ENCODE measurements around the gene DAZAP1. TPM values are rescaled to one million over a fixed set of nuclear protein-coding genes. Genes with fewer than 3 reads are reported as not detected.

DAZAP1 gene
- total RNA-seq, 2 donors from 2014 or later = 154 to 179 TPM

GRCh38 chr19:1481224-1481892 lies 74.0 kb downstream of the DAZAP1 start:
- no peaks in the 10 kb centered on the region for H3K27me3 Mint-ChIP-seq (ENCODE audit: insufficient read depth)
- Histone ChIP-seq H3K27ac (ENCODE audit: low read depth, low read length) (no peak overlapping the region), H3K4me3 (ENCODE audit: low read length) (no peak overlapping the region), H3K9me3 (ENCODE audit: control insufficient read depth, low read length) (no peaks in the 10 kb centered on the region), H3K36me3 (ENCODE audit: control insufficient read depth, insufficient read depth, low read length) (peaks cover 9% of the 10 kb centered on the region), H3K27me3 (ENCODE audit: control insufficient read depth, insufficient read depth, low read length, poor library complexity, severe bottlenecking) (no peaks in the 10 kb centered on the region), H3K4me1 (ENCODE audit: control insufficient read depth, insufficient read depth, low read length) (no peaks in the 10 kb centered on the region), H3K9ac (ENCODE audit: extremely low read depth, low read length, poor library complexity, severe bottlenecking) (no peak overlapping the region)
- H3K36me3 Mint-ChIP-seq (ENCODE audit: low read depth) = peaks cover 8% of the 10 kb centered on the region
- no peak overlapping the region for H3K27ac Mint-ChIP-seq
- H3K4me1 Mint-ChIP-seq = no peaks in the 10 kb centered on the region
- no peak overlapping the region for H3K4me3 Mint-ChIP-seq
- no peaks in the 10 kb centered on the region for H3K9me3 Mint-ChIP-seq
- DNase-seq = no peak
- 87 to 92% methylated on average over 19 to 26 of the region's 26 CpGs for WGBS, 2 experiments (ENCODE audit: insufficient coverage in 1 of 2, insufficient read length in 1 of 2)
- TF ChIP-seq, protein P1, sequence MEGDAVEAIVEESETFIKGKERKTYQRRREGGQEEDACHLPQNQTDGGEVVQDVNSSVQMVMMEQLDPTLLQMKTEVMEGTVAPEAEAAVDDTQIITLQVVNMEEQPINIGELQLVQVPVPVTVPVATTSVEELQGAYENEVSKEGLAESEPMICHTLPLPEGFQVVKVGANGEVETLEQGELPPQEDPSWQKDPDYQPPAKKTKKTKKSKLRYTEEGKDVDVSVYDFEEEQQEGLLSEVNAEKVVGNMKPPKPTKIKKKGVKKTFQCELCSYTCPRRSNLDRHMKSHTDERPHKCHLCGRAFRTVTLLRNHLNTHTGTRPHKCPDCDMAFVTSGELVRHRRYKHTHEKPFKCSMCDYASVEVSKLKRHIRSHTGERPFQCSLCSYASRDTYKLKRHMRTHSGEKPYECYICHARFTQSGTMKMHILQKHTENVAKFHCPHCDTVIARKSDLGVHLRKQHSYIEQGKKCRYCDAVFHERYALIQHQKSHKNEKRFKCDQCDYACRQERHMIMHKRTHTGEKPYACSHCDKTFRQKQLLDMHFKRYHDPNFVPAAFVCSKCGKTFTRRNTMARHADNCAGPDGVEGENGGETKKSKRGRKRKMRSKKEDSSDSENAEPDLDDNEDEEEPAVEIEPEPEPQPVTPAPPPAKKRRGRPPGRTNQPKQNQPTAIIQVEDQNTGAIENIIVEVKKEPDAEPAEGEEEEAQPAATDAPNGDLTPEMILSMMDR (conservative IDR thresholded peaks at IDR 0.05) = no peak

- H3K27ac Mint-ChIP-seq = no peak overlapping the region
- no peaks in the 10 kb centered on the region for H3K4me1 Mint-ChIP-seq
- no peak overlapping the region for H3K4me3 ChIP-seq (ENCODE audit: low read length)
- no peaks in the 10 kb centered on the region for H3K9me3 ChIP-seq (ENCODE audit: control insufficient read depth, low read length)
- TF ChIP-seq, protein P1 (conservative IDR thresholded peaks at IDR 0.05) = no peak
- H3K36me3 ChIP-seq (ENCODE audit: control insufficient read depth, insufficient read depth, low read length) = peaks cover 6% of the 10 kb centered on the region
- no peaks in the 10 kb centered on the region for H3K27me3 Mint-ChIP-seq (ENCODE audit: insufficient read depth)
- H3K36me3 Mint-ChIP-seq (ENCODE audit: low read depth) = peaks cover 8% of the 10 kb centered on the region
- DNase-seq = no peak
- 93 to 95% methylated on average over 24 to 36 of the region's 36 CpGs for whole genome bisulfite sequencing, 2 experiments (ENCODE audit: insufficient coverage in 1 of 2, insufficient read length in 1 of 2)
- H3K27me3 ChIP-seq (ENCODE audit: control insufficient read depth, insufficient read depth, low read length, poor library complexity, severe bottlenecking) = no peaks in the 10 kb centered on the region
- H3K4me3 Mint-ChIP-seq = no peak overlapping the region
- H3K9ac ChIP-seq (ENCODE audit: extremely low read depth, low read length, poor library complexity, severe bottlenecking) = no peak overlapping the region
- H3K9me3 Mint-ChIP-seq = no peaks in the 10 kb centered on the region
- H3K27ac ChIP-seq (ENCODE audit: low read depth, low read length) = no peak overlapping the region
- no peaks in the 10 kb centered on the region for H3K4me1 ChIP-seq (ENCODE audit: control insufficient read depth, insufficient read depth, low read length)
Measured at GRCh38 chr19:1481893-1482360, 74.5 kb downstream of the DAZAP1 start.

DNA sequence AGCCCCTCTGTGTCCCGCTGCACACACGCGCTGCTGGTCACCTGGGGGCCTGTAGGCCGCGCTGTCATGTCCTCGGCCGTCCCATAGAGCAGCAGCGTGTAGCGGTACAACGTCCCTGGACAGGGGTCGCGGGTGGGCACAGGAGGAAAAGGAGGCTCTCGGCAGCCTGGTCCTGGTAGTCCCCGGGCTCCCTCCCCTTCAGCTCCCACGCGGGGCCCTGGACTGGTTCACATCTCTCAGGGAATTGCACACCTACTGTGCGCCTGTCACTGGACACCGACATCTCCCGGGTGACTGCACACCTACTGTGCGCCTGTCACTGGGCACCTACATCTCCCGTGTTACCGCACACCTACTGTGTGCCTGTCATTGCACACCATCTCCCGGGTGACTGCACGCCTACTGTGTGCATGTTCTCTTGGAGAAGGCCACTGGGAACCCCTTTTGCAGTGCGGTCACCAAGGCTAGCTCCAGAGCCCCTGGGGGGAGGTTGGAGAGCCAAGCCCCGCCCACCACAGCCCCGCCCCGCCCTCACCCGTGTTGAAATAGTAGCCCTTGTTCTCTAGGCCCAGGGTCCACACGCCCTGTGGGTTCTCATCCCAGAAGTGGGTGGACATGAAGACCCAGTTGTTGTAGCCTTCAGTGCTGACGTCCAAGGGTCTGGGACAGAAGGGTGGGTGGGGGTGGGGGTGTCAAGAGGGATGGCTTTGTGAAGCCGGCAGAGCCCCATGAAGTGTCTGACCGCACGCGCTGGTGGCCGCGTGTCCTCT lies 75.2 kb downstream of the DAZAP1 start:
- H3K4me1 ChIP-seq (ENCODE audit: control insufficient read depth, insufficient read depth, low read length) = no peaks in the 10 kb centered on the region
- H3K9me3 ChIP-seq (ENCODE audit: control insufficient read depth, low read length) = no peaks in the 10 kb centered on the region
- no peak overlapping the region for H3K27ac Mint-ChIP-seq
- H3K27me3 ChIP-seq (ENCODE audit: control insufficient read depth, insufficient read depth, low read length, poor library complexity, severe bottlenecking) = no peaks in the 10 kb centered on the region
- H3K4me3 Mint-ChIP-seq = no peak overlapping the region
- H3K4me1 Mint-ChIP-seq = no peaks in the 10 kb centered on the region
- no peak for DNase-seq
- no peaks in the 10 kb centered on the region for H3K36me3 ChIP-seq (ENCODE audit: control insufficient read depth, insufficient read depth, low read length)
- no peak overlapping the region for H3K27ac ChIP-seq (ENCODE audit: low read depth, low read length)
- no peak overlapping the region for H3K4me3 ChIP-seq (ENCODE audit: low read length)
- H3K9me3 Mint-ChIP-seq = no peaks in the 10 kb centered on the region
- H3K36me3 Mint-ChIP-seq (ENCODE audit: low read depth) = peaks cover 3% of the 10 kb centered on the region
- no peak overlapping the region for H3K9ac ChIP-seq (ENCODE audit: extremely low read depth, low read length, poor library complexity, severe bottlenecking)
- TF ChIP-seq, protein P1 (conservative IDR thresholded peaks at IDR 0.05) = no peak
- no peaks in the 10 kb centered on the region for H3K27me3 Mint-ChIP-seq (ENCODE audit: insufficient read depth)
- WGBS, 2 experiments (ENCODE audit: insufficient coverage in 1 of 2, insufficient read length in 1 of 2) = 92% methylated on average over 24 to 37 of the region's 37 CpGs

All from endodermal cell (in vitro differentiated cells).